ENCODE data around the gene CCDC159. TPM values are rescaled to one million over a fixed set of nuclear protein-coding genes. Genes with fewer than 3 reads are reported as not detected.
A peak's percentile ranks its signal among the peaks of the same experiment; 100 is the strongest.

The CCDC159 gene
- polyA plus RNA-seq, 1 of the 3 experiments (the other 2 are of a cell fraction) = 25.2 TPM

- Histone ChIP-seq H3K4me3 (ENCODE audit: low read depth in 2 of 2, low read length in 1 of 2) (peak overlapping the region; percentile 51 to 54), H3K27ac (ENCODE audit: low read depth in 2 of 2, low read length in 1 of 2) (peak overlapping the region in 1 of 2 experiments; percentile 84; a peak in 2 of 4 replicates), H3K4me2 (peak overlapping the region; percentile 76), H3K9me2 (no peaks in the 10 kb centered on the region), H2AFZ (ENCODE audit: low read depth) (peak overlapping the region; percentile 4; the same call in 1 of the 2 replicates), H3F3A (replicated peaks; ENCODE audit: insufficient read depth) (peaks cover 22% of the 10 kb centered on the region), H3K9me3 (no peaks in the 10 kb centered on the region), H3K4me1 (ENCODE audit: control insufficient read depth in 1 of 2, insufficient read depth in 2 of 2, low read depth in 1 of 2, low read length in 1 of 2) (peaks cover 4 to 14% of the 10 kb centered on the region in 2 experiments; a peak in 3 of 4 replicates), H3K36me3 (replicated peaks in 1 of 2; ENCODE audit: control insufficient read depth in 1 of 2, insufficient read depth in 2 of 2, low read length in 1 of 2) (no peaks in the 10 kb centered on the region), H3K79me2 (ENCODE audit: insufficient read depth) (peaks cover 12% of the 10 kb centered on the region; the same call in 1 of the 2 replicates), H3K9ac (no peak overlapping the region), H3K27me3 (ENCODE audit: insufficient read depth) (no peaks in the 10 kb centered on the region), H4K20me1 (ENCODE audit: insufficient read depth) (no peaks in the 10 kb centered on the region)
- peak; percentile 74 for DNase-seq
- whole genome bisulfite sequencing (ENCODE audit: low lambda C conversion rate) = 0% methylated on average over 3 of the region's 65 CpGs
- ChIA-PET POLR2A (interaction anchor here (0.8 to 4.3 kb wide), 10 partner anchors 8 to 99 kb away, joined by 3 to 30 read pairs (median 7); partner anchors contain the start of genes ELAVL3, ODAD3, PRKCSH and RGL3), CTCF (interaction anchor here (0.7 to 6.4 kb wide), 27 partner anchors 9 to 145 kb away, joined by 3 to 85 read pairs (median 5); partner anchors contain the start of genes ECSIT, ELAVL3, ODAD3 and PRKCSH)
- TF ChIP-seq GABPA (IDR thresholded peaks at IDR 0.05; ENCODE audit: low read depth) = no peak
- TF ChIP-seq CHD2 (IDR thresholded peaks at IDR 0.05; ENCODE audit: low read length, partially characterized antibody) = peak; percentile 10
- TF ChIP-seq RCOR1 (IDR thresholded peaks at IDR 0.05; ENCODE audit: low read length) = 0 out of 2 replicates have a peak, but pooled peaks have one; percentile 34
- TF ChIP-seq SIN3A (IDR thresholded peaks at IDR 0.05; ENCODE audit: borderline replicate concordance, low read depth, low read length) = no peak
- no peak for TF ChIP-seq YY1 (IDR thresholded peaks at IDR 0.05; ENCODE audit: low read depth)
- no peak for TF ChIP-seq RXRA (IDR thresholded peaks at IDR 0.05; ENCODE audit: borderline replicate concordance, low read depth)
- 0 out of 2 replicates have a peak, but pooled peaks have one; percentile 6 for TF ChIP-seq SMC3 (IDR thresholded peaks at IDR 0.05; ENCODE audit: low read depth, low read length)
- TF ChIP-seq RAD21 (IDR thresholded peaks at IDR 0.05; ENCODE audit: low read length) = peak; percentile 37
- TF ChIP-seq ELF1 (IDR thresholded peaks at IDR 0.05) = no peak
- TF ChIP-seq ZBTB33 (IDR thresholded peaks at IDR 0.05; ENCODE audit: borderline replicate concordance, low read depth) = no peak
- peak; percentile 72 for TF ChIP-seq CTCF (IDR thresholded peaks at IDR 0.05)
- TF ChIP-seq IRF3 (IDR thresholded peaks at IDR 0.05; ENCODE audit: low read depth, low read length) = no peak
- TF ChIP-seq NRF1 (IDR thresholded peaks at IDR 0.05; ENCODE audit: low read depth, low read length) = no peak
Measured at GRCh38 chr19:11382898-11383705, 36.8 kb downstream of the CCDC159 start.
